Mesothelial cell of epicardium (in vitro differentiated cells): ENCODE results near the gene GPR141. TPM values are rescaled to one million over a fixed set of nuclear protein-coding genes. Genes with fewer than 3 reads are reported as not detected.

Experiments used
- DNase-seq, 2 experiments: peaks; one replicate each; pipeline ENCODE4 v3.0.0; 2021; ENCODE audit warnings: low spot score in 2 of 2; ENCODE audit not compliant: unreplicated experiment in 2 of 2
- H3K27ac Mint-ChIP-seq: 2 replicates; pipeline ENCODE4 v1.8.0; 2021; ENCODE audit warnings: mixed read lengths
- H3K27me3 Mint-ChIP-seq: 2 replicates; pipeline ENCODE4 v1.8.0; 2021; ENCODE audit warnings: low read depth, mixed read lengths
- H3K36me3 Mint-ChIP-seq: 2 replicates; pipeline ENCODE4 v1.8.0; 2021; ENCODE audit warnings: mixed read lengths
- H3K4me1 Mint-ChIP-seq: 2 replicates; pipeline ENCODE4 v1.8.0; 2021; ENCODE audit warnings: mixed read lengths
- H3K4me3 Mint-ChIP-seq: 2 replicates; pipeline ENCODE4 v1.8.0; 2021; ENCODE audit warnings: mild to moderate bottlenecking, moderate library complexity, mixed read lengths
- H3K9me3 Mint-ChIP-seq: 2 replicates; pipeline ENCODE4 v1.8.0; 2021; ENCODE audit warnings: mixed read lengths
- CTCF ChIP-seq: fragments of 200-600 bp; sonication (generic); IDR thresholded peaks from one replicate; pipeline ENCODE4 v1.5.0; 2021; ENCODE audit warnings: antibody characterized with exemption; ENCODE audit not compliant: unreplicated experiment
- total RNA-seq: library from RNA; stranded (reverse); gene quantifications from 3 replicates; pipeline ENCODE4 v1.2.1, GENCODE V29; 2021

GPR141 gene
- total RNA-seq, 1 donor from 2014 or later = 1.0 TPM

GRCh38 chr7:37656913-37657530 is 26.5 kb upstream of the GPR141 start:
- no peak overlapping the region for H3K27ac Mint-ChIP-seq
- H3K9me3 Mint-ChIP-seq = peaks cover 7% of the 10 kb centered on the region
- H3K27me3 Mint-ChIP-seq = peaks cover 7% of the 10 kb centered on the region
- no peak overlapping the region for H3K4me3 Mint-ChIP-seq
- no peak for DNase-seq
- TF ChIP-seq CTCF = no peak
- H3K36me3 Mint-ChIP-seq = no peaks in the 10 kb centered on the region
- no peaks in the 10 kb centered on the region for H3K4me1 Mint-ChIP-seq

DNA sequence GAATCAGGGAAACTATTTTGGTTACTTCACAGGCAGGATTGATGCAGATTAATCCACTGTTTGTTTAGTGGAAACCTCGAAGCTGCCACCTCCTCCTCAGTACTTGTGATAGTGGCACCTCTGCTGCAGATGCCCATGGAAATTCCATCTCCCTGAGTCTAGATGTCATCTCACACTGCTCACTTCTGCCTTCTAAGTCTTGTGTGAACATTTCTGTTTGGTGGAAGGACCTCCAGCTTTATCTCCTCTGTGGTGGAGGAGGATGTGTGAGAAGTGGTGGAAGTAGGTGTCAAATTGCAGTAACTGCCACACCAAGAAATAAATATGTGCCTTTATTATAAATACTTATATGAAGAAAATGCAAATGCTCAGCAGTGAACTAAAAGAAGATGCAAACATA is 25.8 kb upstream of the GPR141 start:
- Mint-ChIP-seq H3K4me1 (no peaks in the 10 kb centered on the region), H3K27ac (no peak overlapping the region), H3K27me3 (peaks cover 7% of the 10 kb centered on the region), H3K9me3 (peaks cover 7% of the 10 kb centered on the region), H3K36me3 (no peaks in the 10 kb centered on the region), H3K4me3 (no peak overlapping the region)
- DNase-seq = no peak
- no peak for TF ChIP-seq CTCF

- no peak for DNase-seq
- Mint-ChIP-seq H3K36me3 (no peaks in the 10 kb centered on the region), H3K4me3 (no peak overlapping the region), H3K27me3 (peaks cover 7% of the 10 kb centered on the region), H3K4me1 (peaks cover 2% of the 10 kb centered on the region), H3K9me3 (no peaks in the 10 kb centered on the region), H3K27ac (no peak overlapping the region)
- no peak for TF ChIP-seq CTCF
Measured at GRCh38 chr7:37659971-37660565, 23.5 kb upstream of the GPR141 start.

GRCh38 chr7:37660614-37661013 is 23.0 kb upstream of the GPR141 start:
- no peak overlapping the region for H3K4me3 Mint-ChIP-seq
- H3K36me3 Mint-ChIP-seq = no peaks in the 10 kb centered on the region
- no peaks in the 10 kb centered on the region for H3K9me3 Mint-ChIP-seq
- peaks cover 7% of the 10 kb centered on the region for H3K27me3 Mint-ChIP-seq
- no peak for TF ChIP-seq CTCF
- DNase-seq = no peak
- H3K4me1 Mint-ChIP-seq = peaks cover 7% of the 10 kb centered on the region
- no peak overlapping the region for H3K27ac Mint-ChIP-seq

DNA sequence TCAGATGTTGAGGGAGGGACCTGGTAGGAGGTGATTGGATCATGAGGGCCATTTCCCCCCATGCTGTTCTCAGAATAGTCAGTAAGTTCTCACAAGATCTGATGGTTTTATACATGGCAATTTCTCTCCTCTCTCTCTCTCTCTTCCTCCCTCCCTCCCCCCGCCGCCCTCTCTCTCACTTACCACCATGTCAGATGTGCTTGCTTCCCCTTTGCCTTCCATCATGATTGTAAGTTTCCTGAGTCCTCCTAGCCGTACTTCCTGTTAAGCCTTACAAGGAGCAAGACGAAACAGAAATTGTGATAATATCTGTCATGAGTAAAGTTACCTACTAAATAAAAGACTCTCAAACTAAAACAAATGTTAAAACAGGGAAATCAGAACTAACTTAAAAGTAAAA is 19.9 kb upstream of the GPR141 start:
- peaks cover 19% of the 10 kb centered on the region for H3K4me1 Mint-ChIP-seq
- H3K27ac Mint-ChIP-seq = no peak overlapping the region
- H3K4me3 Mint-ChIP-seq = no peak overlapping the region
- no peaks in the 10 kb centered on the region for H3K27me3 Mint-ChIP-seq
- peaks cover 7% of the 10 kb centered on the region for H3K9me3 Mint-ChIP-seq
- H3K36me3 Mint-ChIP-seq = no peaks in the 10 kb centered on the region
- no peak for DNase-seq
- TF ChIP-seq CTCF = no peak
